ENCODE data around the gene CCL7.

Gene CCL7

DNA sequence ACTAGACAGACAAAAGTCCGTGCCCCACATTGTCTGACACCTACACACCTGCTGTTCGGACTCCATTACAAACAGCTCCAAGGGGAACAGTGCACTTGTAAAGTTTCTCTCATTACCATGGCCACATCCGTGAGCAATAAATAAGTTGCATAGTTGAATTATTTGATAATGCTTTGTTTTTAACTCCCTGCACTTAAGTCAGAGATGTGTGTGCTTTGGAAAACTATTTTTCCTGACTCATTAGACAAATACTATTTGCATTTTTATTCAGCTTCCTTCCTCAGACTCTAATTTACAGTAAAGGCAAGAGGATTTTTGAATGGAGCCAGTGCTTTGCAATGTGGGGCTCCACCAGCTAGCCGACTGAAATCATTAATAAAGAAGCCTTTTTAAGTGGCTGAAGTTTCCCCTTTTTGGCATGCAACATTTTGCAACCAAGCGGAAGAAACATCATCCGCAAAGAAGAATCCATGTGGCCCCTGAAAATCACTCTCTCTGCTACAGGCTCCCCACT is 21.5 kb upstream of the CCL7 start:
- DNase-seq = no peak

DNA sequence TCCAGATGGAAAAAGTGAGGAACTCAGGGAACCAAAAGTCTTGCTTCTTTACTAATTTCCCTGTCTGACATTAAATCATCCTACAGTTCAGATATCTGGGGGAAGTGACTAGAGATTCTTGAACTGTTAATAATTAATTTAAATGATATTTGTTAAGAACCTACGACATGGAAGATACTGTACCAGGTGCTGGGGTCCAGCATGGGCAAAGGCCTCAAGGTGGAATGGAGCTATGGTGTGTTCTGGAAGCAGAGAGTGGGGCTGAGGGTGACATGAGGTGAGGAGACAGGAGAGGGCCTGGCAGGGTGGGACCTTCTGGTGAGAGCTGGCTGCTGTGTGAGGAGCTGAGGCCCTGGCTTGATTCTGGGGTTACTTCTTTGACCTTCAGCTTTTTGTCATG is 21.0 kb upstream of the CCL7 start:
- DNase-seq = no peak

DNA sequence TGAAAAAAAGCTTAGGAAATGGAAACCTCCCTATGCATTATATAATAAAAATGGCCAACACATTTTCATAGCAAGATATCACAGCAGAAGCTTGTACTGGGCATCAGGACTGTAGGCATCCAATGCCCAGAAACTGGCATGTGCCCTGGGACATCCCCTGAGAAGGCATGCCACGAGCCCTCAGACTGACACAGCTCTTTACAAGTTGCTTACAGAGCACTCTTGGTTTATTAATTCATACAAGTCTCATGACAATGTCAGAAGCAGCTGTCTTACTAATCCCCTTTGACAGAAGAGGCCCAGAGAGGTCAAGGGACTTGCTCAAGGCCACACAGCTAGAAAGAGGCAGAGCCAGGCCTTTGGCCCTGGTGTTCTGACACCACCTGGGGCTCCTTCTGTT is 20.5 kb upstream of the CCL7 start:
- DNase-seq = no peak

DNA sequence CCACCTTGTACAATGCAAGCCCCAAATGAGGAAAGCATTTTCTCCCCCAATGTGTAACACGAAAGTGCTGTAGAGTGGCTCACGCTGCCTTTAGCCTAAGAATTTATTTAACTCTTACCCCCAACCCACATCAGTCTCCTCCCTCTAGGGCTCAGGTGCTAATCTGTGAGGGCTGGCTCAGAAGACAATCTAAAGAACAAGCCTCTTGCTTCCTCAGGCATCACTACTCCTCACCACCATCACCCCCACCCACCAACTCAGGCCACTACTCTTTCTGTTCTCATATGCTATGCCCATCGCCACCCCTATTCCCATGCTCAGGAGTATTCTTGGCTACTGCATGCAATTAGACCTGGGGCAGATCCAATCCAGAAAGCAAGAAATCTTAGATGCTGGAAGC is 18.8 kb upstream of the CCL7 start:
- DNase-seq = no peak

DNA sequence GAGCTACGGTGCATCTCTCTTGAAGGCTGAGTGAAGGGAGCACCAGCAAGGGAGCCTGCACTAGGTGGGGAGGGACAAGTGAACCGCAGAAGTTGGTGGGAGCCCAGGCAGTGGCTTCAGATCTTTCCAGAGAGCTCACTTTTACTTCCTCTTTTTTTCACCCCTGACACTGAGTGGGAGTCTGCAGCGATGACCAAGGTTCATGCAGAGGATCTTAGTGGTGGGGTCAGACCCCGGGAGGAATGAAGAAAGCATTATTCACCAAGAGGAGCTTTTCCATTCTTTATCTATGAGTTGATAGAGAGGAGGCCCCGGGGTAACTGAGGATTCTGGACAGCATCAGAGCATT is 18.0 kb upstream of the CCL7 start:
- DNase-seq = no peak

DNA sequence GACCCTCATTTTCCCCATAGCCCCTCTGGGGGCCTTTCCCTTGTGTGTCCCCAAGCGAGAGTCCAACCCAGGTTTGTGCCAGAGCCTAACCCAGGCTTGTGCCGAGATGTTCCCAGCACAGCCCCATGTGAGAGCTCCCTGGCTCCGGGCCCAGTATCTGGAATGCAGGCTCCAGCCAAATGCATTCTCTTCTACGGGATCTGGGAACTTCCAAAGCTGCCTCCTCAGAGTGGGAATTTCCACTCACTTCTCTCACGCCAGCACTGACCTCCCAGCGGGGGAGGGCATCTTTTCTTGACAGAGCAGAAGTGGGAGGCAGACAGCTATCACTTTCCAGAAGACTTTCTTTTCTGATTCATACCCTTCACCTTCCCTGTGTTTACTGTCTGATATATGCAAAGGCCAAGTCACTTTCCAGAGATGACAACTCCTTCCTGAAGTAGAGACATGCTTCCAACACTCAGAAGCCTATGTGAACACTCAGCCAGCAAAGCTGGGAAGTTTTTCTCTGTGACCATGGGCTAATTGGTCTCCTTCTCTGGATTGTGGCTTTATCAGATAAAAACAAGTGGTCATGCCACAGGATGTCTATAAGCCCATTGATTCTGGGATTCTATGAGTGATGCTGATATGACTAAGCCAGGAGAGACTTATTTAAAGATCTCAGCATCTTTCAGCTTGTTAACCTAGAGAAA is 17.4 kb upstream of the CCL7 start:
- DNase-seq = no peak

DNA sequence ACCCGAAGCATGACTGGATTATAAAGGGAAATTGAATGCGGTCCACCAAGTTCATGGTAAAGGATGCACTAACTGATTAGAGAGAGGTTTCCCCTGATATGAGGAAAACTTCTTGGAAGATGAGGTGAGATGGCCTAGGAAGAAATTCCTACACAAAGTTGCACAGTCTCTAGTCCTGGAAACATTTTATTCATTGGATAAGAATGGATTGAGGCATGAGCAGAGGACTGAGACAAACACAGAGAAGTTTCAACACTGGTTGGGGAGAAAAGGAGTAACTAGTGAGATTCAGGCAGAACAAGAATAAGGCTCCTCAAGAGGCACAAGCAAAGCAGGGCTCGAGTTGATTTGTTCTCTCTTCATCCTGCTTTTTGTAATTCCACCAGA is 16.9 kb upstream of the CCL7 start:
- no peak for DNase-seq

DNA sequence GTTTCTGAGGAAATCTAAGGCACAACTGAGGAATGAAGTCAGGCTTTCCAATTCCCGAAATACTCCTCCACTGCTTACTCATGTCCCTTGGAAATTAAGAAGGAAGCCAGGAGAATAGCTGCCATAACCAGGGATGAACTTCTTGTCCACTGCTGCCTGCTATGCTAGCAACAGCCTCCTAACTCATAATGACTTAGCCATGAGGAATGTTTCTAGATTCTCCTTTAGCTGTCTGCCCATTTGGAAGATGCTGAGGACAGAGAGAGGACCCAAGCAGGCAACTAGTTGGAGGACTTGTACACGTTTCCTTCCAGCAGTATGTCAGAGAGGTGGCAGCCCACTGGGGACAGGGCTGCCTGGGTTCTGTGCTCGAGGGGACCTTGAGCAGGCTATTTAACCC is 15.9 kb upstream of the CCL7 start:
- no peak for DNase-seq

DNA sequence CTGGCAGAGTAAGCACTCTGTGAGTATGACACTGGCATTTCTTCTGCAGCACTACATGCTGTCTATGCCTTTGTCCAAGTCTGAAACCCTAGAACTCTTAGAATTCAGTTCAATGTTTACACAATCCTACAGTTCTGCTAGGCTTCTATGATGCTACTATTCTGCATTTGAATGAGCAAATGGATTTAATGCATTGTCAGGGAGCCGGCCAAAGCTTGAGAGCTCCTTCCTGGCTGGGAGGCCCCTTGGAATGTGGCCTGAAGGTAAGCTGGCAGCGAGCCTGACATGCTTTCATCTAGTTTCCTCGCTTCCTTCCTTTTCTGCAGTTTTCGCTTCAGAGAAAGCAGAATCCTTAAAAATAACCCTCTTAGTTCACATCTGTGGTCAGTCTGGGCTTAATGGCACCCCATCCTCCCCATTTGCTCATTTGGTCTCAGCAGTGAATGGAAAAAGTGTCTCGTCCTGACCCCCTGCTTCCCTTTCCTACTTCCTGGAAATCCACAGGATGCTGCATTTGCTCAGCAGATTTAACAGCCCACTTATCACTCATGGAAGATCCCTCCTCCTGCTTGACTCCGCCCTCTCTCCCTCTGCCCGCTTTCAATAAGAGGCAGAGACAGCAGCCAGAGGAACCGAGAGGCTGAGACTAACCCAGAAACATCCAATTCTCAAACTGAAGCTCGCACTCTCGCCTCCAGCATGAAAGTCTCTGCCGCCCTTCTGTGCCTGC is 15.2 kb upstream of the CCL7 start, which contains the start of gene CCL2:
Gene CCL2 (plus strand): TSS at position 635 of the 730 bp plus-strand sequence. CDS start 65 bp downstream, at position 700.
- DNase-seq = no peak

DNA sequence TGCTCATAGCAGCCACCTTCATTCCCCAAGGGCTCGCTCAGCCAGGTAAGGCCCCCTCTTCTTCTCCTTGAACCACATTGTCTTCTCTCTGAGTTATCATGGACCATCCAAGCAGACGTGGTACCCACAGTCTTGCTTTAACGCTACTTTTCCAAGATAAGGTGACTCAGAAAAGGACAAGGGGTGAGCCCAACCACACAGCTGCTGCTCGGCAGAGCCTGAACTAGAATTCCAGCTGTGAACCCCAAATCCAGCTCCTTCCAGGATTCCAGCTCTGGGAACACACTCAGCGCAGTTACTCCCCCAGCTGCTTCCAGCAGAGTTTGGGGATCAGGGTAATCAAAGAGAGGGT is 14.7 kb upstream of the CCL7 start:
- no peak for DNase-seq

DNA sequence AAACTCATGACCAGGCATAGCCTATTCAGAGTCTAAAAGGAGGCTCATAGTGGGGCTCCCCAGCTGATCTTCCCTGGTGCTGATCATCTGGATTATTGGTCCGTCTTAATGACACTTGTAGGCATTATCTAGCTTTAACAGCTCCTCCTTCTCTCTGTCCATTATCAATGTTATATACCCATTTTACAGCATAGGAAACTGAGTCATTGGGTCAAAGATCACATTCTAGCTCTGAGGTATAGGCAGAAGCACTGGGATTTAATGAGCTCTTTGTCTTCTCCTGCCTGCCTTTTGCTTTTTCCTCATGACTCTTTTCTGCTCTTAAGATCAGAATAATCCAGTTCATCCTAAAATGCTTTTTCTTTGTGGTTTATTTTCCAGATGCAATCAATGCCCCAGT is 14.2 kb upstream of the CCL7 start:
- DNase-seq = no peak

DNA sequence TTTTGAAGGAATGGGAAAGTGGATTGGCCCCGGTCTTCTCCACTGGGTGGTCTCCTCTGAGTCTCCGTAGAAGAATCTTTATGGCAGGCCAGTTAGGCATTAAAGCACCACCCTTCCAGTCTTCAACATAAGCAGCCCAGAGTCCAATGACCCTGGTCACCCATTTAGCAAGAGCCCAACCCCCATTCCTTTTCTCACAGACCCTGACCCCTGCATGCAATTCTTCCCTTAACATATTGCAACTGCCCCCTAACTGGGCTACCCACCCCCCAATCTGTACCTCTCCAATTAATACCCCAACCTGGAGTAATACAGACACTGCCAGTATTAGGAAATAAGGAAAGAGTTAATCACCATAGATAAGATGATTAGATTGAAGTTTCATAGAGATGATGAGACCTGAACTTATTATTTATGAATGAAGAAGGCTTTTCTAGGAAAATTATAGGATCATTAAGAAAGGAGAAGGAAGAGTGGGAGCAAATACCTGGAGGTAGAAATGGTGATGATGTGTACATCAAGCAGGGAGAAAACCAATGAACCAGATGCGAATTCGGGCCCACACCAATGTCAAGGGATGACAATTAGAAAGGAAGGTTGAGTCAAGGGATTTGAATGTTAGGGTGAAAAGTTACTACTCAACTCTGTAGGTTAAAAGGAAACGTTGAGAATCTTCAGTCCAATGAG is 12.6 kb upstream of the CCL7 start:
- no peak for DNase-seq

DNA sequence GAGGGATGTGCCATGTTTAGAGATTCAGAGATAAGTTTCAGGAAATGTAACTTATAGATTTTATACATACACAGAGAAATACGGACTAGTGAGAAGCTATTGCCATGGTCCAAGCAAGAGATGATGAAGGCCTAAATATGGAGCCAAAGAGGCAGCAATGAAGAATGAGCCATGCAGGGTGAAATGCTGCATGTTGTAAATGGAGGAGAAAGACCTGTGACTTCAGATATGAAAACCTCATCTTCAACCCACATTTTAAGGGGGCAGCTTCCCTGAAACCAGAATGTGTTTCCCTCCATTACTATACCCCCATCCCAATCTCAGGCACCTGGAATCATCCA is 12.1 kb upstream of the CCL7 start:
- DNase-seq = no peak

DNA sequence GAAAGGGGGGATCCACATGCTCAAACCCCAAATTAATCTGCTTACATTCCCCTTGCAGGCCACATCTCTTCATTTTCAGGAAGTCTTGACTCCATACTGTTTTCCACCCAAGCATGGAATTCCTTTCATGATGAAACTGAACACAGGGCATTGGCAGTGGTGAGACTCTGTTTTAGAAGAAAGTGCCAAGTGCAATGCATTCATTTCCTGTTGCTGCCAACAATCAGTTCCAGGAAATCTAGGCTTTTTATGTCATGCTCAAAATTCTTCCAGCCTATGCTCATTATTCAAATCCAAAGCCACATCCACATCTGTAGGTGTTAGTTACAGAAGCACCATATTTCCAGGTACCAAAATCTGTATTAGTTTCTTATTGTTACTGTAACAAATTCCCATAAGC is 10.9 kb upstream of the CCL7 start:
- no peak for DNase-seq

DNA sequence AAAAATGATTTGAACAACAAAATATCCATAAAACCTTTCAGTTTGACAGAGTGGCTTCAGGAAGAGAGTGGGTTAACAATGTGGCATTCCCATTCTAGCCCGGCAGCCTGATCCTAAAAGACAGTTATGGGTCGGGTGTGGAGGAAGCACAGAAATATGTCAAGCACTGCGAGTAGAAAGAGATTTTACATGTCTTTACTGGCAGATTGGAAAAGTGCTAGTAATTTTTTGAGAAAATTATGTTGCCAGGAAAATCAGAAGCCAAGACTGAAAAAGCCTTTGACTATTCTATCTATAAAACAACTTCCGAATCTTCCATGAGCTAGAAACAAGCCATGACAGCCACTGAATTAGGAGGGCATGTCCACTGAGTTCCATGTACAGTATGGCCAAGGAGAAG is 9.2 kb upstream of the CCL7 start:
- no peak for DNase-seq

DNA sequence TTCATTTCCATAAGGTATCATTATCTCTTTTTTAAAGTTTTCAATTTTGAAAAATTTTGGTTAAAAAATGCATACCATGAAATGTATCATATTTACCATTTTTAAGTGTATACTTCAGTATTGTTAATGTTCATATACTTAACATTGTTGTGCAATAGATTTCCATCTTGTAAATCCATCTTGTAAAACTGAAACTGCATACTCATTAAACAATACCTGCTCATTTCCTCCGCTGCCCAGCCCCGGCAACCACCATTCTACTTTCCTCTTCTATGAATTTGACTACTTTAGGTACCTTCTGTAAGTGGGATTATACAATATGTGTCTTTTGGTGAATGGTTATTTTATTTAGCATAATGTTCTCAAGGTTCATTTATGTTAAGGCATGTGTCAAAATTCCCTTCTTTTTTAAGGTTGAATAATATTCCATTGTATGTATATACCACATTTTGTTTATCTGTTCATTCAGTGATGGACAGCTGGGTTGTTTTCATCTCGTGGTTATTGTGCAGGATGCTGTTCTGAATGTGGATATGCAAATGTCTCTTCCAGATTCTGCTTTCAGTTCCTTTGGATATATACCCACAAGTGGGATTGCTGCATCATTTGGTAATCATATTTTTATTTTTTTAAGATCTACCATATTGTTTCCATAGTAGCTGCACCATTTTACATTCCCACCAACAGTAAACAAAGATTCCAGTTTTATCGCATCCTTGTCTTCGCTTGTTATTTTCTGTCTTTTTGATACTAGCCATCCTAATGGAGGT is 8.3 kb upstream of the CCL7 start:
- no peak for DNase-seq

DNA sequence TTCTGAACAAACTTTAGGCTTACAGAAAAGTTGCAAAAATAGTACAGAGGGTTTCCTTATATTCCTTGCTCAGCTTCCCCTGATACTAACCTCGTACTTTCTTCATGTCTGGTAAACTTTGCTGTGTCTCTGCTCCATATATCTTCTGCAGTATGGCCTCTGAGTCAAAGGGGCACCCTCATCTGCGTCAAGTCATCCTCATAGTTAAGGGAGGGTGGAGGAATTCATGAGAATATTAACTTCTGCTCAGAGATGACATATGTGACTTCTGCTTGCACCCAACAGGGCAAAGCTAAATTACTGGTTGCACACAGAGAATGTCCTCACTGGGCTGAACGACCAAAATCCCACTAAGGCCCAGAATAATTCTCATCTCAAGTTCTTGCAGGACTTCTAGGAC is 4.3 kb upstream of the CCL7 start:
- DNase-seq = no peak

DNA sequence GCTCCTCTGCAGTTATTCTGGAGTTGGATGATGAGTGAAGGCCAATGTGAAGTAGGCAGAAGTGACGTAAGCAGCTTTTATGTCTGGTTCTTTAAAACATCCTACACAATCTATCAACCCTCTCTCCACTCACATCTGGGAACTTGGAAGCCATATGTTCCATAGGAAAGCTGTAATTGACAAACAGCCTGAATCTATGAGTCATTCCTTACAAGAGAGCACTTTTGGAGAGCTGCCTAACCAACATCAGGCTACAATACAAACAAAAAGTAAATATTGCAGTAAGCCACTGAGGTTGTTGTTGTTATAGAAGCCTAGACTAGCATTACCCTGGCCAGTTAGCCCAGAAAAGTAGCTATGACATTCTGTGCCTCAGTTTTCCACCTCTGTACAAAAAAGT is 5.9 kb downstream of the CCL7 start:
- no peak for DNase-seq

DNA sequence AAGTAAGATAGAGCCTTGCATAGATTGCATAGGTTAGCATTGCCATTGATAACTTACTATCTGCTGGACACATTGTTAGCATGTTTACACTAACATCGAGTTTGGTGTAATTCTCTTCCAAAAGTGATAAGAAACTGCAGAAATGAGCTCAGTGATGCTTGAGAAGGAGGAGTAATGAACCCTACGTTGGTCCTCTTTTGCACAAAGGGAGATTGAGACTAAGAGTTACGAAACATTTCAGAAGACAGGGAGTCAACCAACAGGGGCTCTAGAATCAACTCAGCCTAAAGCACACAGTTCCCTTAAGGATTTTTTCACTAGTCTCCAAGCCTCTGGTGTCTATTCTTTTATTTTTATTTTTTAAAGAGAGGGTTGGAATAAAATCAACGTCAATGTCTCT is 6.8 kb downstream of the CCL7 start:
- no peak for DNase-seq

DNA sequence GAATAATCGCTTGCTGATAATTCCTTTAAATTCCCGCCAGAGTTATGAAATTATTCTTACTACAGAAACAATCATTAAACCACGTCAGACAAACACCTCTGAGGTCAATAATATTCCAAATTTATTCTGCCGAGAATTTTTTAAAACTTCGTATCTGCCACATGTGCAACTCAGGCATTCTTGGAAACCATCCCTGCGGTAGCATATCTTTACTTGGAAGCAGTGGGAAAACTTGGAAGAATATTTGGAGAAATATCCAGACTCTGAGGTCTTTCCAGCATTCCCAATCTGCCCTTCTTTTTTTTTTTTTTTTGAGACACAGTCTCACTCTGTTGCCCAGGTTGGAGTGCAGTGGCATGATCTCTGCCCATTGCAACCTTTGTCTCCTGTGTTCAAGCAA is 13.6 kb downstream of the CCL7 start:
- no peak for DNase-seq

DNA sequence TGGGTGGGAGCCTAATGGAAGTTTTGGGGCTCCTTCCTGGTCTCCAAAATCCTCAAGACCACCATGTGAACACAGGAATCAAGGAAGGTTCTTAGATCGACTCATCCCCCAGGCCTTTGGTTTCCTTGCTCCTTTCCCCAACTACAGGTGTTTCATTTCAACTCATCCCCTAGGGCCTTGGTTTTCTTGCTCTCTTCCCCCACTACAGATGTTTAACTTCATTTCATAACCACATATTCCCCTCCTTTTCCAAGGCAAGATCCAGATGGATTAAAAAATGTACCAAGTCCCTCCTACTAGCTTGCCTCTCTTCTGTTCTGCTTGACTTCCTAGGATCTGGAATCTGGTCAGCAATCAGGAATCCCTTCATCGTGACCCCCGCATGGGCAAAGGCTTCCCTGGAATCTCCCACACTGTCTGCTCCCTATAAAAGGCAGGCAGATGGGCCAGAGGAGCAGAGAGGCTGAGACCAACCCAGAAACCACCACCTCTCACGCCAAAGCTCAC is 15.3 kb downstream of the CCL7 start, which contains the start of gene CCL11:
Gene CCL11 (plus strand): TSS at position 457 of the 507 bp plus-strand sequence. CDS start 67 bp downstream, outside the sequence.
- DNase-seq = no peak

DNA sequence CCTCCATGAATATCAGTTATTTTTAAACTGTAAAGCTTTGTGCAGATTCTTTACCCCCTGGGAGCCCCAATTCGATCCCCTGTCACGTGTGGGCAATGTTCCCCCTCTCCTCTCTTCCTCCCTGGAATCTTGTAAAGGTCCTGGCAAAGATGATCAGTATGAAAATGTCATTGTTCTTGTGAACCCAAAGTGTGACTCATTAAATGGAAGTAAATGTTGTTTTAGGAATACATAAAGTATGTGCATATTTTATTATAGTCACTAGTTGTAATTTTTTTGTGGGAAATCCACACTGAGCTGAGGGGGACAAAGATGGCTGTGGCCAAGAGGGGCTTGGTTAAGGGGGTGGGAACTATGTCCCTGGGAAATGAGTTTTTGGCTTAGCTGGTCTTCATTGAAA is 17.9 kb downstream of the CCL7 start:
- no peak for DNase-seq

DNA sequence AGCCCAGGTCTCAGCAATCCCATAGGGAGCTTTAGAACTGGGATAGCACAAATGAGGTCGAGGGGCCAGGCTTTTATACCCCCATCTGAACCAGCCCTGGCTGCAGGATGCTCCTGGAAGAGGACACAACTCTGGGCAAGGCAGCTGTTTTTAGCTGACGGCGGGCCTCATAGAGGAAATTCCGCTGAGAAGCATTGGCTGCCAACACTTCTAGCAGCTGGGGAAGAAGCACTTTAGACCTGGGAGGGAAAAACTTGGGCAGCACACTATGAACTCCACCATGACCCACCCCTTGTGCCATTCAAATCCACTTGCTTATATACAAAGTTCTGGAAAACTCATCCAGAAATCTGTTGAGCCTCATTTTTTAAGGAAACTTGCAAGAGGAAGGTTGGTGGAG is 20.6 kb downstream of the CCL7 start:
- DNase-seq = no peak

Data from NCI-H748 treated with DMSO at 0.1 percent for 48 hours (cell line).